HG02943 (cell line): ENCODE data around the gene NUP50.

Experiments used
- ATAC-seq: cut with Tn5 transposase; IDR thresholded peaks from one replicate; pipeline ENCODE4 v1.9.1; 2021; ENCODE audit warnings: mild to moderate bottlenecking, low read depth, moderate library complexity; ENCODE audit not compliant: unreplicated experiment

Gene NUP50

GRCh38 chr22:45225732-45226502 is 62.2 kb downstream of the NUP50 start:
- no peak for ATAC-seq

GRCh38 chr22:45226503-45227186 is 62.9 kb downstream of the NUP50 start:
- ATAC-seq, result no peak

- no peak for ATAC-seq
These were observed 64.1 kb downstream of the NUP50 start for GRCh38 chr22:45227645-45228400.

GRCh38 chr22:45228401-45228754 is 64.7 kb downstream of the NUP50 start:
- ATAC-seq, result no peak

- no peak for ATAC-seq
These were observed 65.5 kb downstream of the NUP50 start for GRCh38 chr22:45229181-45229580.

GRCh38 chr22:45230026-45230721 is 66.4 kb downstream of the NUP50 start:
- no peak for ATAC-seq

GRCh38 chr22:45231293-45231692 is 67.6 kb downstream of the NUP50 start:
- ATAC-seq, result no peak

- ATAC-seq, result no peak
These were observed 69.7 kb downstream of the NUP50 start for GRCh38 chr22:45233386-45233785.

GRCh38 chr22:45233827-45234226 is 70.1 kb downstream of the NUP50 start:
- no peak for ATAC-seq

GRCh38 chr22:45235101-45235777 is 71.5 kb downstream of the NUP50 start:
- ATAC-seq, result peak; percentile 52

- ATAC-seq, result peak; percentile 11
These were observed 72.2 kb downstream of the NUP50 start for GRCh38 chr22:45235851-45236342.

GRCh38 chr22:45237065-45237990 is 73.6 kb downstream of the NUP50 start:
- no peak for ATAC-seq
